Peyer's patch (tissue), 4 donors: Measurements from ENCODE around the gene PPIL6.

Source experiments
- POLR2A ChIP-seq, 2 donors: fragments of 450-650 bp; IDR thresholded peaks; one replicate each; pipeline ENCODE4 v1.5.1; 2017; ENCODE audit warnings: antibody characterized with exemption in 2 of 2, mild to moderate bottlenecking in 2 of 2, moderate library complexity in 2 of 2
- TF ChIP-seq, protein P1 (sequence below), 6 experiments: fragments of 450-650 bp in 4 of 6; fragments of 200-600 bp in 2 of 6; sonication (generic) in 1 of 6; IDR thresholded peaks; one replicate each; pipeline ENCODE4 v1.5.1; 2017 to 2019; ENCODE audit warnings: antibody characterized with exemption in 6 of 6, mild to moderate bottlenecking in 3 of 6, moderate library complexity in 1 of 6

DNA sequence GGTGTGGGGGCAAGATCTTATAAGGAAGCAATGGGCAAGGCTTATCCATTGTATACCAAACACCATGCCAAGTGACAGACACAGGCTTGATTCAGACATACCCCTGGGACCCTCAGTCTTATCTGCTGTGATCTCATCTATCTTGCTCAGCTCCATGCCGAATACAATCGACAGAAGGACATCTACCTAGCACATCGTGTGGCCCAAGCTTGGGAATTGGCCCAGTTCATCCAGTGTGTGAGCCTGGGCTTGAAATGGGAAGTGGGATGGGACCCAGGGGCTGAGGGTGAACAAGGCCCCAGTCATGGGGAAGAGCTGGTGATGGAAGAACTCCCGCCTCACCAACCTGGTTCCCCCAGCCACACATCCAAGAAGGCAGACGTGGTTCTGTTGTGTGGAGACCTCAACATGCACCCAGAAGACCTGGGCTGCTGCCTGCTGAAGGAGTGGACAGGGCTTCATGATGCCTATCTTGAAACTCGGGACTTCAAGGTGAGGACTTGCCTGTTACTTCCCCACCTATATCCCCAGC, 2.0 kb upstream of the PPIL6 start:
- TF ChIP-seq, protein P1, sequence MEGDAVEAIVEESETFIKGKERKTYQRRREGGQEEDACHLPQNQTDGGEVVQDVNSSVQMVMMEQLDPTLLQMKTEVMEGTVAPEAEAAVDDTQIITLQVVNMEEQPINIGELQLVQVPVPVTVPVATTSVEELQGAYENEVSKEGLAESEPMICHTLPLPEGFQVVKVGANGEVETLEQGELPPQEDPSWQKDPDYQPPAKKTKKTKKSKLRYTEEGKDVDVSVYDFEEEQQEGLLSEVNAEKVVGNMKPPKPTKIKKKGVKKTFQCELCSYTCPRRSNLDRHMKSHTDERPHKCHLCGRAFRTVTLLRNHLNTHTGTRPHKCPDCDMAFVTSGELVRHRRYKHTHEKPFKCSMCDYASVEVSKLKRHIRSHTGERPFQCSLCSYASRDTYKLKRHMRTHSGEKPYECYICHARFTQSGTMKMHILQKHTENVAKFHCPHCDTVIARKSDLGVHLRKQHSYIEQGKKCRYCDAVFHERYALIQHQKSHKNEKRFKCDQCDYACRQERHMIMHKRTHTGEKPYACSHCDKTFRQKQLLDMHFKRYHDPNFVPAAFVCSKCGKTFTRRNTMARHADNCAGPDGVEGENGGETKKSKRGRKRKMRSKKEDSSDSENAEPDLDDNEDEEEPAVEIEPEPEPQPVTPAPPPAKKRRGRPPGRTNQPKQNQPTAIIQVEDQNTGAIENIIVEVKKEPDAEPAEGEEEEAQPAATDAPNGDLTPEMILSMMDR (IDR thresholded peaks at IDR 0.05), result no peak
- TF ChIP-seq POLR2A (IDR thresholded peaks at IDR 0.05), result no peak
